Activated T-cell treated with anti-CD3 and anti-CD28 coated beads for 1 hour (primary cell): Measurements from ENCODE around the gene POR.
"Not testable (repeated sequence)": the region's sequence is repeated elsewhere in the genome, so short reads cannot be mapped to it uniquely, and the experiment has no call there.

ENCODE experiments used
- DNase-seq: peaks from one replicate; pipeline ENCODE4 v3.0.0-alpha.2; 2020; ENCODE audit warnings: low read depth

Gene POR

GRCh38 chr7:75914655-75915415 lies at the start of gene POR:
Gene POR (plus strand): TSS chr7:75915155. CDS start chr7:75954002, 38,847 bp downstream.
- peak; percentile 96 for DNase-seq

DNA sequence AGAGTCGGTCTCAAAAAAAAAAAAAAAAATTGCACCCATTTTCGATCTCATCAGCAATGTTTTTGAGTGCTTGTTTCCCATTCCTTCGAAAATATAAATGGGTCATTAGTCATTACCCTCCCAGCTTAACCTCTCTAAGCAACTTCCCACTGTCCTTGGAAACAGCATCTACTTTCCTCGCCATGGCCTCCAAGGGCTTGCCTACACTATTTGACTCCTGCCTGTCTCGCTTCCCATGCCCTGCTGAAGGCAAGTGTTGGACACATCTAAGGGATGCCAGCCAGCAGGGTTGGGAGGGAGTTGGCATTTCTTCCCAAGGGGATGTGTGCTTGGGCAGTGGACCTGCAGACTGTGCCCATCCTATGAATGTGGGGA lies 48.9 kb upstream of the POR start:
- no peak for DNase-seq

GRCh38 chr7:75866489-75867389 lies 48.2 kb upstream of the POR start:
- peak; percentile 12 for DNase-seq

- DNase-seq, result no peak
Observed at GRCh38 chr7:75867390-75867717, 47.6 kb upstream of the POR start.

GRCh38 chr7:75868153-75868552 lies 46.8 kb upstream of the POR start:
- DNase-seq, result no peak

- no peak for DNase-seq
Observed at GRCh38 chr7:75869776-75870379, 45.1 kb upstream of the POR start.

DNA sequence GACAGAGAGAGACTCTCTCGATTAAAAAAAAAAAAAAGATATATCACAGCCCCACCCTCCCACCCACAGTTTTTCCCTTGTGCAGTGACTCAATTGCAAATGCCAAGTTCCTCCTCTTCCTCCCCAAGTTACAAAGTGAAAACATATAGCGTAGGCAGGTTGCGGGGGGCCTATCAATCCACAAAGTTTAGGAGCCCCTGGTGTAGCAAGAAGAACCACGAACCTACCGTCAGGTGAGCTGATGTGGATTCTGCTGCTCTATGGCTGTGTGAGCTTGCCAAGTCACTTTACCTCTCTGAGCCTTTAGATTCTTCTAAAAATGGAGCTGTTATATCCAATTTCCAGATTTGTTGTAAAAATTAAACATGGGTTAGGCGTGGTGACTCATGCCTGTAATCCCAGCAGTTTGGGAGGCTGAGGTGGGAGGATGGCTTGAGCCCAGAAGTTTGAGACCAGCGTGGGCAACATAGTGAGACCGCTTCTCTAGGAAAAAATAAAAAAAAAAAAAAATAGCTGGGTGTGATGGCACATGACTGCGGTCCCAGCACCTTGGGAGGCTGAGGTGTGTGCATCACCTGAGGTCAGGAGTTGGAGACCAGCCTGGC lies 44.3 kb upstream of the POR start:
- no peak for DNase-seq

DNA sequence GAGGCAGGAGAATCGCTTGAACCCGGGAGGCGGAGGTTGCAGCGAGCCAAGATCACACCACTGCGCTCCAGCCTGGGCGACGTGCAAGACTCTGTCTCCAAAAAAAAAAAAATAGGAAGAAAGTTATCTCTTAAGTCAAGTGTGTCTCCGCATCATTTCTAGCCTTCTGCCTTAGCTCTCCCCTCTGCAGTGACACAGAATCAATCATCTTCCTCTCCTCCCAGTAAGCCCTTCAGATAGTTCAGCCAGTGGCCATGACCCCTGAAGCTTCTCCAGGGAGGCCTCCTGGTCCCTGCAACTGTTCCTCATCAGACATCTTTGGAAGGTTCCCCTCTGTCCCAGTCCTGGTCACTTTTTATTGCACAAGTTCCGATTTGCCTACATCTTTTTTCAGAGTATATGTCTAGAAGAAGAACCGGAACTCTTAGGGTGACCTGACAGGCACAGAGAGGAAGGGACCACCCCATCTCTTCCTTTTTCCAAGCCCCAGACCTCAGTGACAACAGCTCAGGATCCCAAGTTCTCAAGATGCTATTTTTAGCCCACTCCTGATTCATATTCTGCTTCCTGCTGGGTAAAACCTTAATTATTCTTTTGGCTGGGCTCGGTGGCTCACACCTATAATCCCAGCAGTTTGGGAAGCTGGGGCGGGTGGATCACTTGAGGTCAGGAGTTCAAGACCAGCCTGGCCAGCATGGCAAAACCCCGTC lies 42.7 kb upstream of the POR start:
- DNase-seq, result no peak

- DNase-seq, result not testable (repeated sequence)
Observed at GRCh38 chr7:75874180-75874579, 40.8 kb upstream of the POR start.

DNA sequence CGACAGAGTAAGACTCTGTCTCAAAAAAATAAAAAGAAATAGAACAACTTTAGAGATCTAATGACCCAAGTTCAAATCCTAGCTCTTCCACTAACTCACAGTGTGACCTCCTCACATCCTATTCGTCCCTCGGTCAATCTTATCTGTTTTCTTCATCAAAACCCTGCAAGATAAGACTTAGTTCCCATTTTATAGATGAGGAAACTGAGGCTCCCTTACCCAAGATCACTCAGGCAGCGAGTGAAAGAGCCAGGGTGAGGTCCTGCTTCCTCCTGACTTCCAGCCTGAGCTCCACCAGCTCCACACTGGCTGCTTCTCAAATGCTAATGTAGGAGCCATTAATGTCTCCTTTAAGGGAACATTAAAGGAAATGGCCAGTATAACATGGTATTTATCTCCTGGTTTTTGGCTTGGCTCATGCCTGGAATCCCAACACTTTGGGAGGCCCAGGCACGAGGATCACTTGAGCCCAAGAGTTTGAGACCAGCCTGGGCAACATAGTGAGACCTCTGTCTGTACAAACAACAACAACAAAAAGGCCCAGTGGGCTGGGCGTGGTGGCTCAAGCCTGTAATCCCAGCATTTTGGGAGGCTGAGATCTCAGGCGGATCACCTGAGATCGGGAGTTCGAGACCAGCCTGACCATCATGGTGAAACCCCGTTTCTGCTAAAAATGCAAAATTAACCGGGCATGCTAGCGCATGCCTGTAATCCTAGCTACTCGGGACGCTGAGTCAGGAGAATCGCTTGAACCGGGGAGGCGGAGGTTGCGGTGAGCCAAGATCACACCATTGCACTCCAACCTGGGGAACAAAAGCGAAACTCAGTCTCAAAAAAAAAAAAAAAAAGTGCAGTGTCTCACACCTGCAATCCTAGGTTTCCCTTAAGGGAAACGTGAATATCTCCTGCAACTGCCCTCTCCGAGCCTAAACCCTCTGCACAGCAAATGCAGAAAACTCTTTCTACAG lies 39.6 kb upstream of the POR start:
- no peak for DNase-seq

DNA sequence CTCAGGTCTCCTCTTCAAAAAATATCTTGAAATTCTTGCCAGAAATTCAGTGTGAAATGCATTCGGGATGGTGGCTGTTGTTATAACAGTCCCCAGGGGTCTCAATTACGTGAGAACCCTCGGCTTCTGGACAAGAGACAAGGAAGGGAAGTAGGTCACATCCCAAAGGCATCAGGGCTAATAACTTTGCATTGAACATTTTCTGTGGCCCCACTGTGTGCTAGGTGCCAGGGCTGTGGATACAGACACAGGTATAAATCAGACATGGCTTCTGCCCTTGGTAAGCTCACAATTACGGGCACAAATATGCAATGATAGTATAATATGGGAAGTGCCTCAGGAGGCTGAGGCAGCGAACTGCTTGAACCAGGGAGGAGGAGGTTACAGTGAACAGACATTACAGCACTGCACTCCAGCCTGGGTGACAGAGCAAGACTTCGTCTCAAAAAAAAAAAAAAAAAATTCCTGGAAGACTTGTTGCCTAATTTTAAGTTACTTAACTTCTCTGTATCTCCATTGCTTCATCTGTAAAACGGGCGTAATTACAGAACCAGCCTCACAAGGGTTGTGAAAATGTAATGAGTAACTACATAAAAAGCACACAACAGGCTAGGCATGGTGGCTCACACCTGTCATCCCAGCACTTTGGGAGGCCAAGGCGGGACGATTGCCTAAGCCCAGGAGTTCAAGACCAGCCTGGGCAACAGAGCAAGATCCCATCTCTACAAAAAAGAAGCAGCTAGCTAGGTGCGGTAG lies 38.7 kb upstream of the POR start:
- no peak for DNase-seq

DNA sequence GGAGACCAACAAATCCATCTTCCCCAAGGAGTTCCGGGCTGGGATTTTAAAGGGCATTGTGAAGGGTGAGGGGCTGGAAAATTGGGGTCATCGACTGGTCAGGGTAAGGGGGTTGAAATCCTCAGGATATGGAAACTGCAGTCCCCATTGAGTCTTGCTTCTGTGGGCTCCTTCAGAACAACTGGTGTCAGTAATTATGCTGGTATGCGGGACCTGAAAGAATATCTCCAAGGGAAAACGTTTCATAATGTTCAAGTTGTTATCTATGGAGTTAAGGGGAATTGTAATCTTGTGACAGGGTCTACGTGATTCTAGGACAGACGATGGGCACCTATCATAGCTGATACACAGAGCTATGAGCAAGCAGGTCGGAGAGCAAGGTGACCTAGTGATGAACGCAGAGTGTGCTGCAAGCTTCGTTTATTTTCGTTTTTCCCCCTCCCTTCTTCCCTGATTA lies 36.6 kb upstream of the POR start:
- DNase-seq, result no peak

DNA sequence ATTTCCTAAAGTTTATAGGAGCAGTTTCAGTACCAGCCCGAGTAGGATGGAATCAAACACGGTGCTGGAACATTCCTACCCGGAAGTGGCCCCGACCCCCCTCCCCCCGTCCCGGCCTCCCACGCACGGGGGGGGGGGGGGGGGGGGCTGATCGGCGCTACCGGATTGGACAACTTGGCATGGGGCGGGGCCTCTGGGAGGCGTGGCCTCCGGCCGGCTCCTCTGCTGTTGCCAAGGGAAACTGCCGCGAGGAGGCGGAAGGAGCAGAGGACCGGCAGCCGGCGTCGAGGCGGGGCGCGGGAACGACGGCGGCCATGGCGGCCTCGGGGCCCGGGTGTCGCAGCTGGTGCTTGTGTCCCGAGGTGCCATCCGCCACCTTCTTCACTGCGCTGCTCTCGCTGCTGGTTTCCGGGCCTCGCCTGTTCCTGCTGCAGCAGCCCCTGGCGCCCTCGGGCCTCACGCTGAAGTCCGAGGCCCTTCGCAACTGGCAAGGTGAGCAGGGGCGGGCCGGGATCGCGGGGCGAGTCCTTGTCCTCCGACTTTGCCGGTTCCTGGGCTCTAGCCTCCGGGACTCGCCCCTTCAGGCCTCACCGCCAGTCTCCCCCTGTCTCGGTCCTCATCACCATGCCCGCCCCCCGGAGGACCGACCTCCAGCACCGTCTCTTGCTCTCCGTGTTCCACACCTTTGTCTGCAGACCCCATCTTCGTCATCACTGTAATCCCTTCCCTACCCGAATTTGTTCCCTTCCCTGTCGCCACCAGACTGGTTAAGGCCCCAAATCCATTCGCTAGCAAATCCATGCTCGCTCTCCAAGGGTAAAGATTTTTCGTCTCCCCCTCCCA lies 36.0 kb upstream of the POR start, which contains the start of gene RHBDD2:
RHBDD2 (plus strand) TSS at position 266 of the 843 bp plus-strand sequence; CDS start at position 315, 49 bp downstream.
- peak; percentile 97 for DNase-seq

DNA sequence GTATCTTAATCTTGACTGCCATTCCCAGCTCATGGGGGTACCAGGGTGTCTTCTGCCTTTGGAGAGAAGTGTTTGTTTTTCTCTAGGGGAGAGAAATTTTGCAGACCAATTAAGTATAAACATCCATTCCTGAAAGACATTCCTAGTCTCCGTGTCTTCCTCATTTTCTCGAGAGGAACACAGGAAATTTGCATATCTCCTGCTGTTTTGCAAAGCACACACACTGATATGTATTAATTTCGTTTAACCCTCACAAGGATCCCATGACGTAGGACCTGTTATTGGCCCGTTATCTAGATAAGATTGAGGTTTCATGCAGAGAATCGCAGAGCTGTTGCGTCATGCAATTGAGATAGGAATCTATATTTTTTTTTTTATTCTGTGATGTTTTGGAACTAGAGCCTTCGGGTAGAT lies 35.2 kb upstream of the POR start:
- no peak for DNase-seq

DNA sequence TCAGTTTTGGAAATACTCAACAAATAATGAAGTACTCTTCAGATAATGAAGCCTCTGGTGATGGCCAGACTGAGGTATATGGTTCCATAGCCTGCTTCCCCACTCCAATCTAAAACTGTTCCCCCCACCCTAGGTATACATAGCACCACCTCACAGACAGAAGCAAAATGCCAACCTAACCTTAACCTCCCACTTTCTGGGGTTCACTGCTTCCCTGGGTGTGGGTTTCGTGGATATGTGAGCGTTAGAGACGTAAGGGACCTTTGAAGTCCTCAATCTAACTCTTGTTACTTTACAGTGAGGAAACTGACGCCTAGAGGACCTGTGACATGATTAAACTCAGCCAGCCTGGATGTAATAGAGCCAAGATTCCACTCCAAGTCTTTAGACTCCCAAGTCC lies 34.7 kb upstream of the POR start:
- no peak for DNase-seq

DNA sequence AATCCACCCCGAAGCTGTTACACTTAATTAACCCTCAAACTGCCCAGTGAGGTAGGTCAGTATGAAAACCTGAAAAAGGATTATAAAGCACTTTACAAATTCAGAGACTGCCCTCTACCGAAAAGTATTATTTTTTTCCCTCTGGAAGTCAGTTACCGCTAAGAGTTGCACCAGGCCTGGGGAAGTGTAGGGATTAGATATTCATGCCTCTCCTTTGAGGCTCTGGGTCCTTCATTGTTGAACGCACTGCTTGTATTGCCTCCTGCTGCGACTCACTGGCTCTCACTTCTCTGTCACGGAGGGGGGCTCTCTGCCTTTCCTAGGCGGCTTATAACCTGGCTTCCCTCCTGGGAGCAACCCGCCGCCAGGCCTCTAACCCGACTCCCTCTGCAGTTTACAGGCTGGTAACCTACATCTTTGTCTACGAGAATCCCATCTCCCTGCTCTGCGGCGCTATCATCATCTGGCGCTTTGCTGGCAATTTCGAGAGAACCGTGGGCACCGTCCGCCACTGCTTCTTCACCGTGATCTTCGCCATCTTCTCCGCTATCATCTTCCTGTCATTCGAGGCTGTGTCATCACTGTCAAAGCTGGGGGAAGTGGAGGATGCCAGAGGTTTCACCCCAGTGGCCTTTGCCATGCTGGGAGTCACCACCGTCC lies 33.4 kb upstream of the POR start:
- DNase-seq, result no peak

- not testable (repeated sequence) for DNase-seq
Observed at GRCh38 chr7:75883265-75883824, 31.6 kb upstream of the POR start.

- no peak for DNase-seq
Observed at GRCh38 chr7:75884476-75884875, 30.5 kb upstream of the POR start.
